Skeletal muscle tissue (tissue), 4 donors: ENCODE results near the gene CAMK2N2. TPM values are rescaled to one million over a fixed set of nuclear protein-coding genes. Genes with fewer than 3 reads are reported as not detected.
A peak's percentile ranks its signal among the peaks of the same experiment; 100 is the strongest.

Experiments used
- H3K27ac ChIP-seq: one replicate; pipeline ENCODE4 v1.7.0; 2013; ENCODE audit warnings: mild to moderate bottlenecking, low read depth, low read length, inconsistent platforms
- H3K27me3 ChIP-seq, 3 donors: one replicate each; pipeline ENCODE4 v1.7.0; 2013; ENCODE audit warnings: low read length in 3 of 3; ENCODE audit not compliant: control insufficient read depth in 3 of 3, insufficient read depth in 3 of 3
- H3K36me3 ChIP-seq, 3 donors: one replicate each; pipeline ENCODE4 v1.7.0; 2013; ENCODE audit warnings: low read length in 3 of 3; ENCODE audit not compliant: control insufficient read depth in 3 of 3, insufficient read depth in 3 of 3
- H3K4me1 ChIP-seq, 3 donors: one replicate each; pipeline ENCODE4 v1.7.0; 2013; ENCODE audit warnings: low read length in 3 of 3, mild to moderate bottlenecking in 3 of 3; ENCODE audit not compliant: control insufficient read depth in 3 of 3, insufficient read depth in 3 of 3
- H3K4me3 ChIP-seq, 3 donors: one replicate each; pipeline ENCODE4 v1.7.0; 2013; ENCODE audit warnings: low read length in 3 of 3
- H3K9ac ChIP-seq, 3 donors: one replicate each; pipeline ENCODE4 v1.7.0; 2013; ENCODE audit warnings: low read length in 3 of 3, mild to moderate bottlenecking in 3 of 3, moderate library complexity in 2 of 3, low read depth in 1 of 3
- H3K9me3 ChIP-seq, 3 donors: one replicate each; pipeline ENCODE4 v1.7.0; 2013; ENCODE audit warnings: low read length in 3 of 3; ENCODE audit not compliant: control insufficient read depth in 3 of 3
- total RNA-seq: library from RNA; depleted of rRNA; stranded (reverse); fragments of >200 nt; gene quantifications from one replicate; pipeline ENCODE4 v1.2.3, GENCODE V29; 2014
- donor health status: Osteomylitis.

Gene CAMK2N2
- total RNA-seq, 1 donor from 2014 or later: not detected

- no peak overlapping the region for H3K9ac ChIP-seq
- no peak overlapping the region for H3K27ac ChIP-seq
- peaks cover 40 to 47% (median 41%) of the 10 kb centered on the region in 3 donors for H3K27me3 ChIP-seq
- H3K36me3 ChIP-seq: peaks cover 0 to 5% (median 0%) of the 10 kb centered on the region in 3 donors
- H3K4me1 ChIP-seq: peaks cover 13 to 24% (median 19%) of the 10 kb centered on the region in 3 donors
- H3K9me3 ChIP-seq: no peaks in the 10 kb centered on the region
- H3K4me3 ChIP-seq: no peak overlapping the region
Observed at GRCh38 chr3:184259396-184259877, 1.9 kb downstream of the CAMK2N2 start.

- H3K27ac ChIP-seq: no peak overlapping the region
- H3K9ac ChIP-seq: no peak overlapping the region
- peaks cover 0 to 5% (median 0%) of the 10 kb centered on the region in 3 donors for H3K36me3 ChIP-seq
- peaks cover 13 to 24% (median 19%) of the 10 kb centered on the region in 3 donors for H3K4me1 ChIP-seq
- no peaks in the 10 kb centered on the region for H3K9me3 ChIP-seq
- no peak overlapping the region for H3K4me3 ChIP-seq
- H3K27me3 ChIP-seq: peaks cover 40 to 45% (median 40%) of the 10 kb centered on the region in 3 donors
Observed at GRCh38 chr3:184258926-184259325, 2.4 kb downstream of the CAMK2N2 start.

DNA sequence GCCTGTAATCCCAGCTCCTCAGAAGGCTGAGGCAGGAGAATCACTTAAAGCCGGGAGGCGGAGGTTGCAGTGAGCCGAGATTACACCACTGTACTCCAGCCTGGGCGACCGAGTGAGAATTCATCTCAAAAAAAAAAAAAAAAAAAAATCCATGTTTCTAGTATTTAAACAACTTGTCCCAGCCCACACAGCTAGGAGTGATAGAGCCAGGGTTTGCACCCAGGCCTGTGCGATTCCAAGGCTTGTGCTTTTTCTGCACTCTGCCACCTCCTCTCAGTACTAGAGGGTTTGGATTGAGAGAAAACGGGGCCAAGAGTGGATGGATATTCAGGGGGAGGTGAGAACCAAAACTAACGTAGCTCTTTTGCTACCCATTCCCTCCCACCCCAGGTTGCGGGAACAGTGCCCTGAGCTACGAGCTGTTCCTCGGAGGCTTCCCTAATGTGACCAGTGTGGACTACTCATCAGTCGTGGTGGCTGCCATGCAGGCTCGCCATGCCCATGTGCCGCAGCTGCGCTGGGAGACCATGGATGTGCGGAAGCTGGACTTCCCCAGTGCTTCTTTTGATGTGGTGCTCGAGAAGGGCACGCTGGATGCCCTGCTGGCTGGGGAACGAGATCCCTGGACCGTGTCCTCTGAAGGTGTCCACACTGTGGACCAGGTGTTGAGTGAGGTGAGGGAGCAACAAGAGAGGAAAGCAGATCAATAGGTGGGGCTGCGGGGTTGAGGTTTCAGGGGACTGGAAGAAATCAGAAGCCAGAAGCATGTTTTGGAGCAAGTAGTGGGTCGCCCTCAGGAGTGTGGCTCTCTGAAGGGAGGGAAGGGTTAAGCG lies 4.1 kb downstream of the CAMK2N2 start:
- H3K4me3 ChIP-seq: no peak overlapping the region
- H3K9me3 ChIP-seq: no peaks in the 10 kb centered on the region
- H3K36me3 ChIP-seq: peaks cover 0 to 5% (median 0%) of the 10 kb centered on the region in 3 donors
- H3K9ac ChIP-seq: no peak overlapping the region
- H3K27ac ChIP-seq: no peak overlapping the region
- peaks cover 13 to 18% (median 14%) of the 10 kb centered on the region in 3 donors for H3K4me1 ChIP-seq
- H3K27me3 ChIP-seq: peaks cover 29 to 37% (median 30%) of the 10 kb centered on the region in 3 donors

- Histone ChIP-seq H3K9ac (no peak overlapping the region), H3K27me3 (peaks cover 17 to 24% (median 17%) of the 10 kb centered on the region in 3 donors), H3K4me3 (no peak overlapping the region), H3K36me3 (peaks cover 0 to 5% (median 0%) of the 10 kb centered on the region in 3 donors), H3K9me3 (no peaks in the 10 kb centered on the region), H3K4me1 (peaks cover 5 to 8% (median 5%) of the 10 kb centered on the region in 3 donors), H3K27ac (no peak overlapping the region)
Observed at GRCh38 chr3:184255291-184256039, 5.9 kb downstream of the CAMK2N2 start.

- peak overlapping the region; percentile 63 to 82 (median 76) for H3K9ac ChIP-seq
- H3K36me3 ChIP-seq: peaks cover 4 to 6% (median 4%) of the 10 kb centered on the region in 3 donors
- H3K27ac ChIP-seq: peak overlapping the region; percentile 16
- no peaks in the 10 kb centered on the region for H3K27me3 ChIP-seq
- H3K4me3 ChIP-seq: peak overlapping the region; percentile 95 to 97 (median 97)
- H3K4me1 ChIP-seq: peaks cover 13 to 27% (median 18%) of the 10 kb centered on the region in 3 donors
- no peaks in the 10 kb centered on the region for H3K9me3 ChIP-seq
Observed at GRCh38 chr3:184250167-184250828, 11.1 kb downstream of the CAMK2N2 start.

- no peaks in the 10 kb centered on the region for H3K9me3 ChIP-seq
- H3K36me3 ChIP-seq: peaks cover 11 to 13% (median 11%) of the 10 kb centered on the region in 3 donors
- no peaks in the 10 kb centered on the region for H3K27me3 ChIP-seq
- H3K9ac ChIP-seq: peak within 1 kb of the TSS; percentile 76 to 89 (median 85)
- H3K4me3 ChIP-seq: peak within 1 kb of the TSS; percentile 95 to 97 (median 97)
- H3K27ac ChIP-seq: peak within 1 kb of the TSS; percentile 87
- H3K4me1 ChIP-seq: peaks cover 13 to 27% (median 18%) of the 10 kb centered on the region in 3 donors
Observed at GRCh38 chr3:184249412-184250166, 11.8 kb downstream of the CAMK2N2 start, which contains the start of gene EEF1AKMT4. TSS of gene EEF1AKMT4 (plus strand) at chr3:184249672. CDS start at chr3:184249695, 23 bp downstream.

- Histone ChIP-seq H3K27me3 (no peaks in the 10 kb centered on the region), H3K9me3 (no peaks in the 10 kb centered on the region), H3K9ac (peak within 1 kb of the TSS; percentile 76 to 89 (median 85)), H3K4me3 (peak within 1 kb of the TSS; percentile 95 to 97 (median 97)), H3K4me1 (peaks cover 13 to 27% (median 18%) of the 10 kb centered on the region in 3 donors), H3K36me3 (peaks cover 19 to 22% (median 20%) of the 10 kb centered on the region in 3 donors), H3K27ac (peak within 1 kb of the TSS; percentile 87)
Observed at GRCh38 chr3:184248454-184249411, 12.6 kb downstream of the CAMK2N2 start, which contains the start of gene ALG3. TSS of gene ALG3 (minus strand) at chr3:184248962. CDS start at chr3:184248940, 22 bp downstream.

DNA sequence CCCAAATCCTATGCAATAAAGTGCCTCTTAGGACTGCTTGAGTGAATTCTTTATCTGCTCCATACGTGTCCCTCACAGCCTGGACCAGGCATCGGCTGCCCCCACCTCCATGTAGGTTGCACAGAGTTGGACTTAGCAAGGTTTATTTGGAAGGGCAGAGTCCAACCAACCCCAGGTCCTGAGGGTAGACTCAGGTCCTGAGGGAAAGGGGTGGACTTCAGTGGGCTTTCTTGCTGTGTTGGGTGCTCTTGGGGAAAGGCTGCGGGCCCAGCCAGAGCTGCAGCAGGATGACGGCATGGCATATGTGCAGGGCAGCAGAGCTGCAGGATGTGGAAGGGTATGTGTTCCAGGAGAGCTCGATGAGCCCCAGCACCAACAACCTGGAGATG lies 19.1 kb downstream of the CAMK2N2 start:
- peaks cover 35 to 39% (median 39%) of the 10 kb centered on the region in 3 donors for H3K36me3 ChIP-seq
- H3K27ac ChIP-seq: no peak overlapping the region
- peaks cover 0 to 5% (median 0%) of the 10 kb centered on the region in 3 donors for H3K4me1 ChIP-seq
- H3K9me3 ChIP-seq: no peaks in the 10 kb centered on the region
- no peak overlapping the region for H3K9ac ChIP-seq
- no peak overlapping the region for H3K4me3 ChIP-seq
- H3K27me3 ChIP-seq: peaks cover 0 to 12% (median 4%) of the 10 kb centered on the region in 3 donors
